ENCODE results near the gene APBA1.

DNA sequence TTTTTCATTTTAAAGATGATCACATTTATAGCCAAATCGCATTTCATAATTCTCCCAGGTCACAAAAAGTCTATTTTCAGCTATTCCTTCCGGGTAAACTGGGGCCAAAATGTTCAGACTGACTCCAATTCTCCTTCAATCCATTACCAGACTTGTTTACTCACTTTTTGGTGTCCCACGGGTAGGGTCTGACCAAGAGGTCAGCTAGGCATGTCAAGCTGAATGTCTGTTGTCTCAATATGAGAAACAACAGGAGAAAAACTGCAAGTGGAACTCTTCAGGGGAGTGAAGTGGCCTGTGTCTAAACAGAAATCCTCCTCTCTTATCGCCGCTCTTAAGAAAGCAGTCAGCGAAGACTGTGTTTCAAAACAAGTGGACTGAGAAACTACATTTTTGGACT lies 171.3 kb downstream of the APBA1 start:
- TF ChIP-seq, protein P1, sequence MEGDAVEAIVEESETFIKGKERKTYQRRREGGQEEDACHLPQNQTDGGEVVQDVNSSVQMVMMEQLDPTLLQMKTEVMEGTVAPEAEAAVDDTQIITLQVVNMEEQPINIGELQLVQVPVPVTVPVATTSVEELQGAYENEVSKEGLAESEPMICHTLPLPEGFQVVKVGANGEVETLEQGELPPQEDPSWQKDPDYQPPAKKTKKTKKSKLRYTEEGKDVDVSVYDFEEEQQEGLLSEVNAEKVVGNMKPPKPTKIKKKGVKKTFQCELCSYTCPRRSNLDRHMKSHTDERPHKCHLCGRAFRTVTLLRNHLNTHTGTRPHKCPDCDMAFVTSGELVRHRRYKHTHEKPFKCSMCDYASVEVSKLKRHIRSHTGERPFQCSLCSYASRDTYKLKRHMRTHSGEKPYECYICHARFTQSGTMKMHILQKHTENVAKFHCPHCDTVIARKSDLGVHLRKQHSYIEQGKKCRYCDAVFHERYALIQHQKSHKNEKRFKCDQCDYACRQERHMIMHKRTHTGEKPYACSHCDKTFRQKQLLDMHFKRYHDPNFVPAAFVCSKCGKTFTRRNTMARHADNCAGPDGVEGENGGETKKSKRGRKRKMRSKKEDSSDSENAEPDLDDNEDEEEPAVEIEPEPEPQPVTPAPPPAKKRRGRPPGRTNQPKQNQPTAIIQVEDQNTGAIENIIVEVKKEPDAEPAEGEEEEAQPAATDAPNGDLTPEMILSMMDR (IDR thresholded peaks at IDR 0.05), result no peak
- no peak for TF ChIP-seq POLR2A (IDR thresholded peaks at IDR 0.05)

Data from heart left ventricle (tissue), 13 donors.